Natural killer cell treated with Interleukin-12 subunit alpha and Interleukin-12 subunit beta and Interleukin-15 and Interleukin-18, amount 100 ng/mL, for 72 hours (primary cell): ENCODE results near the gene RAPGEF6. TPM values are rescaled to one million over a fixed set of nuclear protein-coding genes. Genes with fewer than 3 reads are reported as not detected.

ENCODE experiments used
- ATAC-seq, 2 donors: fragments of 150-1000 bp; cut with Tn5 transposase in 1 of 2; sonication (Bioruptor Pico), chemical (Tn5 transposase) in 1 of 2; 2 replicates each; pipeline ENCODE4 v1.10.0; 2021
- DNase-seq: peaks from one replicate; pipeline ENCODE4 v3.0.0; 2022; ENCODE audit warnings: low spot score
- H3K27ac Mint-ChIP-seq, 2 donors: 1 replicate in 1 of 2; 2 replicates in 1 of 2; pipeline ENCODE4 v1.8.0; 2022; ENCODE audit warnings: mixed read lengths in 2 of 2, mild to moderate bottlenecking in 1 of 2, moderate library complexity in 1 of 2
- H3K27me3 Mint-ChIP-seq, 2 donors: 1 replicate in 1 of 2; 2 replicates in 1 of 2; pipeline ENCODE4 v1.8.0; 2022; ENCODE audit warnings: mixed read lengths in 2 of 2
- H3K36me3 Mint-ChIP-seq: one replicate; pipeline ENCODE4 v1.8.0; 2022; ENCODE audit warnings: mixed read lengths
- H3K4me1 Mint-ChIP-seq, 2 donors: 1 replicate in 1 of 2; 2 replicates in 1 of 2; pipeline ENCODE4 v1.8.0; 2022; ENCODE audit warnings: low read depth in 2 of 2, mixed read lengths in 2 of 2, mild to moderate bottlenecking in 1 of 2
- H3K4me3 Mint-ChIP-seq: one replicate; pipeline ENCODE4 v1.8.0; 2022; ENCODE audit warnings: mixed read lengths
- H3K9me3 Mint-ChIP-seq: 2 replicates; pipeline ENCODE4 v1.8.0; 2022; ENCODE audit warnings: mixed read lengths
- total RNA-seq, 2 donors: library from RNA; stranded (reverse); gene quantifications; one replicate each; pipeline ENCODE4 v1.2.3, GENCODE V29; 2022

RAPGEF6 gene
- total RNA-seq, 2 donors from 2014 or later, result 31.7 to 39.2 TPM

DNA sequence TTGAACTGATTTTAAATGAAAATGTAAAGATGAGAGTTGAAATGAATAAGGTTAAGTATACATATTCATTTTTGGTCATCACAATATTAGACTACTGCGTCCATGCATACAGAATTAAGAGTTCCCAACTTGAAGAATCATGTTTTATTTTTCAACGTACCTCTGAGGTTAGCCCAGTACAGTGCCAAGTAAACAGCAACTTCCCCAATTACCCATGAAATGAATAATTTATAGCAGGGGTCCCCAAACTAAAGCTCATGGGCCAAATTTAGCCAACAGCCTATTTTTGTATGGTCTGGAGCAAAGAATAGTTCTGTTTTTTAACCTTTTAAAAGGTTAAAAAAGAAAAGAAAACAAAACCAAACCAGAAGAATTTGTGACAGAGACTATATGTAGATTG lies 203.2 kb downstream of the RAPGEF6 start:
- H3K9me3 Mint-ChIP-seq, result no peaks in the 10 kb centered on the region
- H3K27me3 Mint-ChIP-seq, result no peaks in the 10 kb centered on the region
- H3K27ac Mint-ChIP-seq, result no peak overlapping the region
- H3K4me1 Mint-ChIP-seq, result peaks cover 0 to 5% of the 10 kb centered on the region in 2 donors
- no peak for ATAC-seq
- H3K36me3 Mint-ChIP-seq, result peaks cover 14% of the 10 kb centered on the region
- no peak for DNase-seq
- no peak overlapping the region for H3K4me3 Mint-ChIP-seq

DNA sequence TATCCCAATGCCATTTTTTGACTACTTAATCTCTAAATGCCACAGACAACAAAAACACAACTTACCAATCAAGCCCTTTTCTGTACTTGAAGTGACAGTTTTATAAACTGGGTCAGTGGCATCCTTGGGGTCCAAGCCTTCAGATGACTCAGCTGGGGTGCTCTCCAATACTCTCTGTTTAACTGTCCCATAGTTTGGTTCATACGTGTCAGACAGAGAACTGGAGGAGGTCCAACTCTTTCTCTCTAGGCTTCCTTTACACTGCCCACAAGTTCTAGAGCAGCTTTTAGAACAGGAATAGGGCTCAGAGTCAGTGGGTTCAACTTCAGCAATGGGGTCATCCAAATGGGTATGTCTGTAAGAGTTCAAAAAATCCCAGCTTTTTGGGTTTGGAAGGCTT lies 204.2 kb downstream of the RAPGEF6 start:
- no peaks in the 10 kb centered on the region for H3K27me3 Mint-ChIP-seq
- H3K9me3 Mint-ChIP-seq, result no peaks in the 10 kb centered on the region
- peak overlapping the region in 1 of 2 donors; percentile 51 for H3K27ac Mint-ChIP-seq

DNA sequence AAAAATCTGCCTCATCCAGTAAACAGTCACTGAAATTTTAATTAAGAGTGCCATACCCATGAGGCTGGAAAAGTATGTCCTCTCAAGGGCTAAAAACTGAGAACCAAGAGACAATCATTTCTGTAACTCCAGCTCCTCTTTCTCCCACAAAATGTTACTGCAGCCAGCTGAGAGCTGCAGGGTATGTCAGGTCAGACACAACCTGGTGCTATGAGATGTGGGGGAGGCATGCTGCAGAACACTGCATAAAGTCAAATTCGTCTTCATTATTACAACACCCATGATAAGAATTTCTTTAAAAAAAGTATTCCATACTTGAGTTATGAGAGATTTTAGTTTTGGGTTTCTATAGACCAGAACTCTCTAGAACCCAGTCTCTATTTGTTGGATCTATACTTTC lies 209.0 kb downstream of the RAPGEF6 start:
- peaks cover 10% of the 10 kb centered on the region for H3K36me3 Mint-ChIP-seq
- no peaks in the 10 kb centered on the region for H3K27me3 Mint-ChIP-seq
- H3K4me3 Mint-ChIP-seq, result no peak overlapping the region
- ATAC-seq, result no peak
- H3K9me3 Mint-ChIP-seq, result no peaks in the 10 kb centered on the region
- peaks cover 0 to 5% of the 10 kb centered on the region in 2 donors for H3K4me1 Mint-ChIP-seq
- DNase-seq, result no peak
- no peak overlapping the region for H3K27ac Mint-ChIP-seq

More for the DNA sequence above, 204.2 kb downstream of the RAPGEF6 start:
- Mint-ChIP-seq H3K4me3 (no peak overlapping the region), H3K36me3 (peaks cover 14% of the 10 kb centered on the region), H3K4me1 (peaks cover 0 to 5% of the 10 kb centered on the region in 2 donors)
- ATAC-seq (no peak), DNase-seq (no peak)

DNA sequence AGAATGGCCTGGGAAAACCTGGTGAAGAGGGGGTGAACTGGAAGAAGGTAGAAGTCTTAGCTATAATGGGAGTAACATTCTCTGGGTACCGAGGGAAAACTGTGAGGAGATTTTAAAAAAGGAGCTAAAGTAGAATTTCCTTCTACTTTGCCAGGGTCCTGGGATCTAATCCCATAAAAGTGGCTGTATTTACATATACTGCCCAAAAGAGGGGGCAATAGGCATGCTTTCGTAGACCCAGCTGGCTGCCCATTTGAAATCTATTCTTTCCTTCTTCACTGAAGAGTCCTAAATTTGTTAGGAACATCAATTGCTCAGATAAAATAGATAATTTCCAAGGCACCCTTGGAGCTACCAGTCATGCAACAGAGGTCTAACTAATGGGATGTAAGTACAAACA lies 212.0 kb downstream of the RAPGEF6 start:
- Mint-ChIP-seq H3K9me3 (no peaks in the 10 kb centered on the region), H3K4me1 (peaks cover 2 to 9% of the 10 kb centered on the region in 2 donors), H3K36me3 (peaks cover 5% of the 10 kb centered on the region), H3K27ac (no peak overlapping the region), H3K27me3 (no peaks in the 10 kb centered on the region), H3K4me3 (no peak overlapping the region)
- ATAC-seq (no peak), DNase-seq (no peak)

DNA sequence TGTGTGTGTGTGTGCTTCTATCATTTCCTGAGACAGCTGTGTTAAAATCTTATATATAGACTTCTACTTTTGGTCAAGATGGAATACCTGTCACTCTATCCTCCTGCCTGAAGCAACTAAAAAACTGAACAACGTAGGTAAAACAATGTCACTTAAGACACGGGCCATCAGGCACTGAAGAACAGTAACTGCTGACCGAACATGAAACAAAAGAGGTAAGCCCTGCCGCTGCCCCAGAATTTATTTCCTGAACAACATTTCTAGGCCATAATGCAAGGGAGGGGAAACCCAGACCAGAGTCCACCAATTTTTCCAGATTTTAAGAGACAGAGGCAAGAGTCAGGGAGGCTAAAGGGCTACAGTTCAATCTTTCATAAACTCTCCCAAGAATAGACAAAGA lies 215.2 kb downstream of the RAPGEF6 start:
- H3K27ac Mint-ChIP-seq, result peak overlapping the region; percentile 19 to 67
- peaks cover 14 to 20% of the 10 kb centered on the region in 2 donors for H3K4me1 Mint-ChIP-seq
- DNase-seq, result no peak
- H3K36me3 Mint-ChIP-seq, result no peaks in the 10 kb centered on the region
- H3K4me3 Mint-ChIP-seq, result no peak overlapping the region
- no peaks in the 10 kb centered on the region for H3K27me3 Mint-ChIP-seq
- ATAC-seq, result no peak
- H3K9me3 Mint-ChIP-seq, result no peaks in the 10 kb centered on the region

DNA sequence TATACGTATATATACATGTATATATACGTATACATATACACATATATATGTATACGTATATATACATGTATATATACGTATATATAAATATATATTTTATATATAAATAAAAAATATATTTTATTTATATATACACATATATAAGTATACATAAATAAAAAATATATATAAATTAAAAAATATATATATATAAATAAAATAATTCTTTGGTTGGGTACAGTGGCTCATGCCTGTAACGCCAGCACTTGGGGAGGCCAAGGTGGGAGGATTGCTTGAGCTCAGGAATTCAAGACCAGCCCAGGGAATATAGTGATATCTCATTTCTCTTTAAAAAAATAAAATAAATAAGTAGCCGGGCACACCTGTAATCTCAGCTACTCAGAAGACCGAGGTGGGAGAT lies 216.2 kb downstream of the RAPGEF6 start:
- Mint-ChIP-seq H3K4me3 (no peak overlapping the region), H3K9me3 (no peaks in the 10 kb centered on the region), H3K27me3 (no peaks in the 10 kb centered on the region), H3K4me1 (peaks cover 21 to 30% of the 10 kb centered on the region in 2 donors), H3K36me3 (peaks cover 6% of the 10 kb centered on the region), H3K27ac (no peak overlapping the region)
- DNase-seq, result no peak
- ATAC-seq, result no peak

DNA sequence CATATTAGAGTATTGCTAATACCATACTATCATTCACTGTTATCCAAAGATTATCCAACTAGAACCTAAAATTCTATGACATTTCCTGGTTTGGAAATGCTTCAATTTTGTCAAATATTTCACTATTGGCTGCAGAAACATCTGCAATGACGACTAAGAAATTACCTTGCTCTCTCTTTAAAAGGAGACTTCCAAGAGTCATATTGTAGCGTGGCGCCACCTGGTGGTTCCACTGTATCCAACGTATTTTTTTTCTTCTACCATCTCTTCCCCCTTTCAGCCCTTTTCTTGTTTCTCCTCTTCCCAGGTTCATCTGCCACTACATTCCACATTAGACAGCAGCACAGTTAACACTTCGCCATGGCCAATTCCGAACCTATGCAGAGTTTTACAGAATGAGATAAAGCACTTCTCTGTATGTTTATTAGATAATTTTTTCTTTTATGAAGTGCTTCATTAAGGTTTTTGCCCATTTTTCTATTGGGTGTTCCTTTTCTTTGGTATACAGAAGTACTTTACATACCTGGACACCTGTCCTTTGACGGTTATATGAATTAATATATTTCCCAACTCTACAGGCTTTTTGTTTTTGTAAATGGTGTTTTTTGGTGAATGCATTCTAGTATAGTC lies 217.7 kb downstream of the RAPGEF6 start:
- H3K36me3 Mint-ChIP-seq, result peaks cover 6% of the 10 kb centered on the region
- peaks cover 23 to 36% of the 10 kb centered on the region in 2 donors for H3K4me1 Mint-ChIP-seq
- H3K9me3 Mint-ChIP-seq, result no peaks in the 10 kb centered on the region
- ATAC-seq (no peak), DNase-seq (peak; percentile 74)
- no peaks in the 10 kb centered on the region for H3K27me3 Mint-ChIP-seq
- H3K4me3 Mint-ChIP-seq, result peak overlapping the region; percentile 48
- H3K27ac Mint-ChIP-seq, result peak overlapping the region; percentile 22 to 86

DNA sequence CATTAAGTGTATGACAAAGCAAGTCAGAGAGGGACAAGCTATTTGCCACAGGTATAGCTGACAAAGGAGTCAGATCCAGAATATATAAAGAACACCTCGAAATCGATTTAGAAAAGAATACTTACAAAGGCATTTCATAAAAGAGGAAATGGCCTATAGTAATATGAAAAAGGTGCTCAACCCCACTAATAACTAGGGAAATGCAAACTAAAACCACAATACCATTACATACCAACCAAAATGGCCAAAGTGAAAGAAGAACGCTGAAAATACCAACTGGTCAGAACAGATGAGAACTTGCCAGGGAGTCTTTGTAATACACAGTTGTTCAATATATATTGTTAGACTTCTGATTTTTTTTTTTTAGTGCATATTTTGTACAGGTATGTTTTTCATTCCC lies 218.3 kb downstream of the RAPGEF6 start:
- H3K36me3 Mint-ChIP-seq, result peaks cover 6% of the 10 kb centered on the region
- DNase-seq, result no peak
- no peaks in the 10 kb centered on the region for H3K27me3 Mint-ChIP-seq
- peaks cover 23 to 36% of the 10 kb centered on the region in 2 donors for H3K4me1 Mint-ChIP-seq
- no peaks in the 10 kb centered on the region for H3K9me3 Mint-ChIP-seq
- peak overlapping the region; percentile 48 for H3K4me3 Mint-ChIP-seq
- no peak for ATAC-seq
- peak overlapping the region; percentile 22 to 86 for H3K27ac Mint-ChIP-seq

DNA sequence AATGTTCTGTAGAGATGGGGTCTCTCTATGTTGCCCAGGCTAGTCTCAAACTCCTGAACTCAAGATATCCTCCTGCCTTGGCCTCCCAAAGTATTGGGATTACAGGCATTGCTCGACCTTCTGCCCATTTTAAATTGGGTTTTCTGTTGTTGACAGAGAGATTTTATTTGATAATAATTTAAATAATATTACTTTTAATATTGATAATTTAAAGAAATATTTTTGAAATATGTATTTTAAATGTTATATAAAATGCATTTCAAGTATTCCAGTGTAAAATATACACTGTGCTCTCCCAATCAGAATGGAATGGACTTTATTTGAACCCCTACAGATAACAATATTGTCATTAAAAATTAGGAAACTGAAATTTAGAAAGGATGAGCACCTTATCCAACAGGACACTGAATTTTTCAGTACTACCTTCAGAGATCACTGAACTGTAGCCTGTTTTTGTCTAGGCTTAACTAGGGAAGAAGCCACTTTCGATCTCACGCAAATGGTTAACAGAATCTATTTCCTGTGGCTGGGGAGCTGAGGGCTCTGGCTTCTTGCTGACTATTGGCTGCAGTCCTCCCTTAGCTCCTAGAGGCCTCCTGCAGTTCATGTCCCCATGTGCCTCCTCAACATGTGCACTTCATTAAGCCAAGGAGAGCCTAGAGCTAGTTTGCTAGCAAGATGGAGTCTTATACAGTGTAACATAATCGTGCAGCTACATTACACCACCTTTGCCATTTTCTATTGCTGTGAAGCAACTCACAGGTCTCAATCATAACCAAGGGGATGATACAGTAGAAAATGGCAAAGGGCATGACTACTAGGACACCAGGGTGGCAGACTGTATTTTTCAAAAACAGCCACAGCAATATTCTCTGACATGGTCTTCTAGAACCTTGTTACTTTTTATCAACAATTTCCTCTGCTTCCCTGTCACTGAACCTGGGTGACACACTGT lies 221.1 kb downstream of the RAPGEF6 start:
- Mint-ChIP-seq H3K9me3 (no peaks in the 10 kb centered on the region), H3K27me3 (no peaks in the 10 kb centered on the region), H3K4me3 (peak overlapping the region; percentile 68), H3K36me3 (peaks cover 21% of the 10 kb centered on the region), H3K27ac (peak overlapping the region; percentile 86), H3K4me1 (peaks cover 25 to 32% of the 10 kb centered on the region in 2 donors)
- ATAC-seq (peak; percentile 76 to 93), DNase-seq (no peak)

DNA sequence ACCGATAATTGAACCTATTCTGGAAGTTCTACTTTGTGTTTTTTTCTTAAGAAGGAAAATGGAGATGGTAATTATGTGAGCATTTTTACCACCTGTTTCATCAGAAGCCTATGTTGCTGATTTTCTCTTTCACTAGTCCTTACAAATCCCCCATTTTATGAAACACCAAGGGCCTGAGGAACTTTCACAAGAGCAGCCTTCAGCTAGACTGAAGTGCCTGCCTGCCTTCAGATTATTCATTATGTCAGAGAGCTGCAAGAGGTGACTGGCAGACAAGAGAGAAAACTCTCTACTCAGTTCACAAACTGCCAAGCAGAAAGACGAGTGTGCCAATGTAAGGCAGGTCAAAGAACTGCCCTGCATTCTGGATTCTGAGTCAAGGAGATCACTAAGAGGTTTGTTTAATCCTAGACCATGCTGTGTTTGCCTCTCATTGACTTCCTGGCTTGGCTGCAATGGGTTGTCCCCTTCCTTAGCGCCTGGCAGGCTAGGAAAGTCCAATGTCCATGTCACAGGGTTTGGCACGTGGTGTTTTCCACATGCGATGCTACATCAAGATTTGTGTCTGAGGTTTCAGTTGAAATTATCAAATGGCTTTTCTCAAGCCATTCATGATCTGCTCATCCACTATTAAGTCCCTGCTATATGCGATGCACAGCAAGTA lies 227.9 kb downstream of the RAPGEF6 start:
- Mint-ChIP-seq H3K36me3 (peaks cover 33% of the 10 kb centered on the region), H3K9me3 (peaks cover 3% of the 10 kb centered on the region), H3K4me1 (peaks cover 5 to 26% of the 10 kb centered on the region in 2 donors), H3K4me3 (no peak overlapping the region), H3K27me3 (no peaks in the 10 kb centered on the region), H3K27ac (peak overlapping the region; percentile 67 to 87)
- ATAC-seq, result peak; percentile 59 to 61
- DNase-seq, result no peak

DNA sequence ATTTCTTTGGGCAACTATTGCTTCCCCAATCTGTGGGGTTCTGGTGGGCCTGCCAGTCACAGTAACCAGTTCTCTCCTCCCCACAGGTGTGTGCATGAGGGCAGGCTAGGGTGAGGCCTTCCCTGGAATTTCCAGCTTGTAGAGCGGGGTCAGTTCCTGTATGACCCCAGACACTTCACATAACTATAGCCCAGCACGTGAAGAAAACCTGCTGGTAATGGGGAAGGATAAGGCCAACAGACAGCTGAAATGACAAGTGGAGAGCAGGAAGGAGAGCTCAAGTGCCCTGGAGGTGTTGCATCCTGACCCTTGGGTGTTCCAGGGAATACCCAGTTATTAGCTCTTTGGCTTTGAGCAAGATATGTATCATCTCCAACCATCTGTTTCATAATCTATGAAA lies 229.0 kb downstream of the RAPGEF6 start:
- Mint-ChIP-seq H3K9me3 (peaks cover 6% of the 10 kb centered on the region), H3K27me3 (no peaks in the 10 kb centered on the region), H3K4me1 (peaks cover 5 to 27% of the 10 kb centered on the region in 2 donors), H3K27ac (peak overlapping the region; percentile 67 to 87), H3K36me3 (peaks cover 38% of the 10 kb centered on the region), H3K4me3 (peak overlapping the region; percentile 40)
- ATAC-seq, result peak; percentile 36 to 37
- no peak for DNase-seq

DNA sequence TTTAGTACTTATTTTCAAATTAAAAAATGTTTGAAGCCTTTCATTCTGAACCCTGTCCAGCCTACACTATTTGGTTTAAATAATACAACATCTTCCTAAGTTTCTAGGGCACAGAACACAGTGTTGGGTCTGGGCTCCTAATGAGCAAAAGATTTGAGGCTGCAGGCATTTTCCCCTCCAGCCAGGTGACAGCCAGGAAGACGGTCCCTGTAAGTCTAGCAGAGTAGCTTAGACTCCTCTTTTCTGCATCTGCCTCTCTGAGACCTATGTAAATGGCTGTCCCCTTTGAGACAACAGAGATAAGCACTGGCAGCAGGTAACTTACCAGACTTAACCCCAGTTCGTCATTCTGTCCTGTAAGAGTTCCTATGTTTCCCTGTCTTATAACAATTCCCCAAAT lies 229.4 kb downstream of the RAPGEF6 start:
- ATAC-seq (peak in 1 of 2 donors; percentile 44), DNase-seq (no peak)
- Mint-ChIP-seq H3K4me1 (peaks cover 9 to 30% of the 10 kb centered on the region in 2 donors), H3K36me3 (peaks cover 41% of the 10 kb centered on the region), H3K27ac (peak overlapping the region; percentile 67 to 87), H3K9me3 (peaks cover 8% of the 10 kb centered on the region), H3K27me3 (no peaks in the 10 kb centered on the region), H3K4me3 (peak overlapping the region; percentile 40)

DNA sequence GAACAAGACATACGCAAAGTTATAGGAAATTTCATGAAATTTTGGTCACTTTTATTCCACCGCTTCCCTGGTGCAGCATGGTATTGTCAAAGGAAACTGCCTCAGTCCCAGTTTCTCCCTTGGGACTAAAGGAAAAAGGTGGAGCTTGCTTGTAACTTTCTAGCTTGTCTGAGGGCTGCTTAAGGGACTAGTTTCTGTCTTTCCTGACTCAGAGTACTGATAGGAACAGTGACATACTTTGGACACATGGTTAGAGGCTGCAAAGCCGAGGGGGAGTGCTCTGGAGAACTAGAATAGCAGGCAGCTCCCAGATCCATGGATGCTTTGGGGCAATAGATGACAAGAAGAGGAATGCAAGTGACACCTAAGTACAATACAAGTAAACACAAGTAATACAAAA lies 234.4 kb downstream of the RAPGEF6 start:
- ATAC-seq, result no peak
- Mint-ChIP-seq H3K36me3 (peaks cover 46% of the 10 kb centered on the region), H3K4me1 (peaks cover 34 to 37% of the 10 kb centered on the region in 2 donors), H3K27me3 (no peaks in the 10 kb centered on the region), H3K9me3 (peaks cover 10% of the 10 kb centered on the region), H3K4me3 (no peak overlapping the region), H3K27ac (peak overlapping the region; percentile 47 to 57)
- DNase-seq, result no peak
